ENCODE data around the gene GRK4. TPM values are rescaled to one million over a fixed set of nuclear protein-coding genes. Genes with fewer than 3 reads are reported as not detected.

GRK4 gene
- total and polyA plus RNA-seq, 2 of the 8 experiments (the other 6 are each of a cell fraction or from before 2014, with no cell fraction given): 0.77 to 1.8 TPM

- Histone ChIP-seq H3K56ac (replicated peaks; ENCODE audit: insufficient read length, low read depth, low read length) (no peak overlapping the region), H4K8ac (ENCODE audit: extremely low read depth, insufficient read depth, low read length) (no peak overlapping the region), H3K23me2 (ENCODE audit: low read depth, low read length) (peaks cover 9% of the 10 kb centered on the region), H4K5ac (ENCODE audit: insufficient read length, low read depth, low read length) (no peak overlapping the region), H3K27me3 (replicated peaks in 1 of 4; ENCODE audit: control insufficient read depth in 3 of 4, extremely low read depth in 1 of 4, insufficient read depth in 3 of 4, low read length in 3 of 4) (no peaks in the 10 kb centered on the region), H3K79me2 (ENCODE audit: control insufficient read depth in 1 of 2, insufficient read depth in 2 of 2, low read length in 2 of 2) (peaks cover 25 to 72% of the 10 kb centered on the region in 2 experiments), H3K27ac (ENCODE audit: low read depth, low read length) (no peak overlapping the region), H3K4me2 (ENCODE audit: insufficient read depth in 1 of 2, low read depth in 2 of 2, low read length in 2 of 2) (no peak overlapping the region), H3K4me1 (replicated peaks in 1 of 4; ENCODE audit: control insufficient read depth in 3 of 4, insufficient read depth in 4 of 4, low read length in 3 of 4) (peaks cover 2 to 5% (median 3%) of the 10 kb centered on the region in 4 experiments; a peak in 6 of 7 replicates), H3K18ac (ENCODE audit: extremely low read depth, low read length) (no peak overlapping the region), H3K14ac (ENCODE audit: insufficient read length) (no peak overlapping the region), H4K20me1 (replicated peaks in 1 of 2; ENCODE audit: control insufficient read depth in 1 of 2, insufficient read depth in 2 of 2, low read length in 2 of 2) (peaks cover 16 to 22% of the 10 kb centered on the region in 2 experiments), H2AFZ (ENCODE audit: low read length) (no peak overlapping the region), H3K79me1 (ENCODE audit: low read depth, low read length) (peaks cover 19% of the 10 kb centered on the region), H2BK15ac (ENCODE audit: low read length) (no peak overlapping the region), H3K23ac (ENCODE audit: insufficient read length) (no peak overlapping the region), H4K91ac (replicated peaks; ENCODE audit: insufficient read length, low read length) (no peak overlapping the region), H3K4me3 (ENCODE audit: extremely low read depth in 1 of 4, insufficient read depth in 2 of 4, low read depth in 3 of 4, low read length in 4 of 4) (no peak overlapping the region), H3K9me3 (ENCODE audit: insufficient read depth in 2 of 2, low read depth in 1 of 2, low read length in 1 of 2) (no peaks in the 10 kb centered on the region), H2BK12ac (ENCODE audit: low read depth, low read length) (no peak overlapping the region), H3K36me3 (ENCODE audit: control insufficient read depth in 2 of 4, insufficient read depth in 4 of 4, low read length in 3 of 4) (no peaks in the 10 kb centered on the region), H2BK20ac (ENCODE audit: low read length) (no peak overlapping the region), H2AK5ac (ENCODE audit: low read depth, low read length) (no peak overlapping the region), H3K4ac (replicated peaks; ENCODE audit: insufficient read length, low read depth, low read length) (no peak overlapping the region), H2BK5ac (ENCODE audit: low read depth, low read length) (no peak overlapping the region), H3K9ac (replicated peaks in 1 of 4; ENCODE audit: extremely low read depth in 1 of 4, low read depth in 3 of 4, low read length in 3 of 4) (no peak overlapping the region), H2BK120ac (replicated peaks; ENCODE audit: low read depth, low read length) (no peak overlapping the region)
- DNase-seq (ENCODE audit: low read depth in 1 of 2, low spot score in 2 of 2) (no peak), FAIRE-seq (no peak)
- 95% methylated on average over 2 of the region's 2 CpGs; no CpG with 5 or more reads in 1 of the 2 experiments for WGBS, 2 experiments (ENCODE audit: extremely low coverage in 1 of 2, insufficient coverage in 1 of 2, insufficient read length in 1 of 2, insufficient replicate concordance in 2 of 2, low coverage in 1 of 2, low lambda C conversion rate in 2 of 2, missing lambda C conversion rate in 1 of 2)
- ChIA-PET CTCF (ENCODE audit: partially characterized antibody) (no interaction called here), POLR2A (ENCODE audit: partially characterized antibody) (interaction anchor here (1.4 kb wide), 1 partner anchor 10 kb away, joined by 4 read pairs; no protein-coding TSS in a partner anchor)
- TF ChIP-seq ATF3 (IDR thresholded peaks at IDR 0.05; ENCODE audit: insufficient read depth, low read depth, low read length) (no peak), RFX5 (IDR thresholded peaks at IDR 0.05; ENCODE audit: borderline replicate concordance, low read depth, low read length) (no peak)
These were observed 114.4 kb downstream of the GRK4 start for GRCh38 chr4:3077796-3078195.
